Motor neuron (in vitro differentiated cells): Measurements from ENCODE around the gene PCBD2. TPM values are rescaled to one million over a fixed set of nuclear protein-coding genes. Genes with fewer than 3 reads are reported as not detected.
"Not testable (repeated sequence)": the region's sequence is repeated elsewhere in the genome, so short reads cannot be mapped to it uniquely, and the experiment has no call there.

Source experiments
- ATAC-seq, 8 experiments: fragments of 200-7000 bp; cut with Tn5 transposase; replicated peaks in 6 of 8; 2 replicates each; pipeline ENCODE4 v1.8.0; 2021; ENCODE audit warnings: mild to moderate bottlenecking in 8 of 8, moderate library complexity in 8 of 8
- H3K27ac ChIP-seq, 2 donors: fragments of 250-450 bp; sonication (Bioruptor Pico); 2 replicates each; pipeline ENCODE4 v1.9.0; 2021; ENCODE audit warnings: antibody characterized with exemption in 2 of 2, mild to moderate bottlenecking in 2 of 2, moderate library complexity in 1 of 2
- H3K4me1 ChIP-seq, 2 donors: fragments of 250-450 bp; sonication (Bioruptor Pico); replicated peaks in 1 of 2; 2 replicates each; pipeline ENCODE4 v1.6.1; 2021; ENCODE audit warnings: antibody characterized with exemption in 2 of 2, mild to moderate bottlenecking in 2 of 2, moderate library complexity in 1 of 2
- H3K4me3 ChIP-seq, 5 donors: fragments of 250-450 bp; sonication (Bioruptor Pico); 2 replicates each; pipeline ENCODE4 v1.9.0; 2021; ENCODE audit warnings: antibody characterized with exemption in 5 of 5, mild to moderate bottlenecking in 5 of 5, moderate library complexity in 4 of 5
- WGBS, 10 experiments: fragments of 450-650 bp; shearing (Covaris generic); methylation state at CpG; one replicate each; pipeline ENCODE4 v1.0.0; 2022; 5-methylcytosine and 5-hydroxymethylcytosine counted together
- in situ Hi-C, 9 experiments: fragments of 400-800 bp; cut with MboI; loops; one replicate each; pipeline ENCODE4 v1.15.0; 2021; ENCODE audit warnings: low sequenced_read_pairs in 9 of 9, low pct_unique_long_range_greater_than_20kb in 2 of 9; ENCODE audit not compliant: unreplicated experiment in 9 of 9
- total RNA-seq, 8 experiments: library from RNA; unstranded; fragments of 300-600 nt; gene quantifications; 2 replicates each; pipeline versions ENCODE4 v1.2.3 to v1.2.4, GENCODE V29; 2022

Gene PCBD2
- total RNA-seq, 8 experiments from 2014 or later: 5.4 to 13.0 (median 7.8) TPM

- no peak for ATAC-seq
- H3K4me1 ChIP-seq: no peaks in the 10 kb centered on the region
- H3K4me3 ChIP-seq: no peak overlapping the region
- no peak overlapping the region for H3K27ac ChIP-seq
- 83 to 100% (median 91%) methylated on average over 3 to 9 of the region's 14 CpGs; no CpG with 5 or more reads in 3 of the 10 experiments for WGBS, 10 experiments
- in situ Hi-C loops: no loop called here
These were observed 17.3 kb upstream of the PCBD2 start for GRCh38 chr5:134887593-134888159.

- ATAC-seq: no peak
- in situ Hi-C loops: no loop called here
- H3K4me1 ChIP-seq: no peaks in the 10 kb centered on the region
- no peak overlapping the region for H3K27ac ChIP-seq
- H3K4me3 ChIP-seq: no peak overlapping the region
- 87 to 100% (median 98%) methylated on average over 1 to 6 of the region's 8 CpGs for WGBS, 10 experiments
These were observed 15.6 kb upstream of the PCBD2 start for GRCh38 chr5:134889335-134889734.

- Histone ChIP-seq H3K27ac (no peak overlapping the region), H3K4me3 (no peak overlapping the region), H3K4me1 (no peaks in the 10 kb centered on the region)
- in situ Hi-C loops: no loop called here
- ATAC-seq: no peak
- 80 to 100% (median 85%) methylated on average over 1 of the region's 1 CpG; no CpG with 5 or more reads in 6 of the 10 experiments for WGBS, 10 experiments
These were observed 13.5 kb upstream of the PCBD2 start for GRCh38 chr5:134891473-134891872.

DNA sequence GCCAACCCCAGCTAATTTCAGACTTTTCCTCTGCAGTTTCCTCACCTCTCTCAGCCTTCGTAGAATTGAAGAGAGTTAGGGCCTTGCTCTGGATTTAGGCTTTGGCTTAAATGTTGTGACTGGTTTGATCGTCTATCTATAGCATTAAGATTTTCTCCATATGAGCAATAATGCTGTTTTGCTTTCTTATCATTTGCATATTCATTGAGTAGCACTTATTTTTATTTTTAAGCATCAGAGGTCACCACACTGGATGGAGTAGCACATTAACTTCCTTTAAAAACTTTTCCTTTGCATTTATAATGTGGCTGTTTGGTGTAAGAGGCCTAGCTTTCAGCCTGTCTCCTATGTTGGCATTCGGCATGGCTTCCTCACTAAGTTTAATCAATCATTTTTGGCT, 12.6 kb upstream of the PCBD2 start:
- no peak overlapping the region for H3K4me3 ChIP-seq

DNA sequence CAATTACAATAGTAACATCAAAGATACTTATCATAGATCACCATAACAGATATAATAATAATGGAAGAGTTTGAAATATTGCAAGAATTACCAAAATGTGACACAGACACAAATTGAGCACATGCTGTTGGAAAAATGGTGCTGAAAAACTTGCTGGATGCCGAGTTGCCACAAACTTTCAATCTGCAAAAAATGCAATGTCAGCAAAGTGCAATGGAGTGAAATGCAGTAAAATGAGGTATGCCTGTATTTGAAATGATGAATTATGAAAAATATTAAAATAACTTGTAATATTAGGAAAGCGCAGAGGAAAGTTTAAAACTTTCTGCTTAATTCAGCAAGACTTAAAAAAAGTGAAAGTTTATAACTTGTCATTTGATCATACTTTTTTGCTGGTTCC, 12.0 kb upstream of the PCBD2 start:
- in situ Hi-C loops: no loop called here

More for the DNA sequence above, 12.6 kb upstream of the PCBD2 start:
- 67 to 100% (median 87%) methylated on average over 1 to 3 of the region's 3 CpGs; no CpG with 5 or more reads in 3 of the 10 experiments for WGBS, 10 experiments
- H3K27ac ChIP-seq: no peak overlapping the region
- H3K4me1 ChIP-seq: no peaks in the 10 kb centered on the region
- in situ Hi-C loops: no loop called here
- no peak for ATAC-seq

GRCh38 chr5:134893748-134894505, 11.0 kb upstream of the PCBD2 start:
- Histone ChIP-seq H3K4me1 (no peaks in the 10 kb centered on the region), H3K27ac (no peak overlapping the region), H3K4me3 (no peak overlapping the region)
- 87 to 100% (median 93%) methylated on average over 3 to 7 of the region's 7 CpGs for WGBS, 10 experiments
- no peak for ATAC-seq
- in situ Hi-C loops: no loop called here

More for the DNA sequence above, 12.0 kb upstream of the PCBD2 start:
- H3K4me1 ChIP-seq: no peaks in the 10 kb centered on the region
- no peak overlapping the region for H3K27ac ChIP-seq
- ATAC-seq: no peak
- WGBS, 10 experiments: 50 to 100% (median 92%) methylated on average over 1 to 2 of the region's 2 CpGs
- H3K4me3 ChIP-seq: no peak overlapping the region

DNA sequence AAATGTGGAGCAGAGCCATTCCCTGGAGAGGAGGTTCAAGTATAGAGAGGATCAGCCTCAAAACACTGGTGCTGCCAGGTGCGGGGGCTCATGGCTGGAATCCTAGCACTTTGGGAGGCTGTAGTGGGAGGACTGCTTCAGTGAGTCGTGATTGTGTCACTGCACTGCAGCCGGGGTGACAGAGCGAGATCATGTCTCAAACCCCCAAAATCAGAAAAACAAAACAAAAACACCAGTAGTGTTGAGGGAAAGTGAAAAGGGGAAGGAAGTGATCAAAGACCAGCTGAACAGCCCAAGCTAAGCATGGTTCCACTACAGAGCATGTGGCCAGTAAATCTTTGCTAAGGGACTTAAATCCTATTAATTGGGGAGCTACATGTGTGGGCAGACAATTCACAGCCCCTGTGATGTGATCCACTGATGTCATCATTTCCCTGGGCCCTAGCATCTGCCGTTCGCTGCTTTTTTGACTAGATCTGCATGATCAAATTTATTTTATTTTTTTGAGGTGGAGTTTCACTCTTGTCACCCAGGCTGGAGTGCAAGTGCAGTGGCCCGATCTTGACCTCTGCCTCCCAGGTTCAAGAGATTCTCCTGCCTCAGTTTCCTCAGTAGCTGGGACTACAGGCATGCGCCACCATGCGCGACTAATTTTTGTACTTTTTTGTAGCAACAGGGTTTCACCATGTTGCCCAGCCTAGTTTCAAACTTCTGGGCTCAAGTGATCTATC, 2.7 kb upstream of the PCBD2 start:
- H3K4me3 ChIP-seq: no peak overlapping the region
- WGBS, 10 experiments: 63 to 100% (median 95%) methylated on average over 1 to 6 of the region's 10 CpGs
- peaks cover 0 to 3% of the 10 kb centered on the region in 2 donors for H3K4me1 ChIP-seq
- in situ Hi-C loops: no loop called here
- ATAC-seq: no peak
- no peak overlapping the region for H3K27ac ChIP-seq

- H3K27ac ChIP-seq: peak overlapping the region; percentile 90 to 95
These were observed 490 bp downstream of the PCBD2 start for GRCh38 chr5:134905246-134905996.

GRCh38 chr5:134906811-134907210, 1.9 kb downstream of the PCBD2 start:
- in situ Hi-C loops: no loop called here
- no peak for ATAC-seq
- Histone ChIP-seq H3K4me3 (no peak overlapping the region), H3K27ac (no peak overlapping the region), H3K4me1 (peaks cover 0 to 3% of the 10 kb centered on the region in 2 donors)
- WGBS, 10 experiments: 100% methylated on average over 1 of the region's 1 CpG; no CpG with 5 or more reads in 8 of the 10 experiments

More at GRCh38 chr5:134905246-134905996, 490 bp downstream of the PCBD2 start:
- peak overlapping the region; percentile 52 to 81 (median 65) for H3K4me3 ChIP-seq
- H3K4me1 ChIP-seq: peaks cover 0 to 3% of the 10 kb centered on the region in 2 donors
- in situ Hi-C loops: no loop called here
- 0 to 2% (median 0%) methylated on average over 2 to 21 of the region's 54 CpGs; no CpG with 5 or more reads in 1 of the 10 experiments for WGBS, 10 experiments
- ATAC-seq: peak in 5 of 8 experiments; percentile 0 to 39 (median 17)

DNA sequence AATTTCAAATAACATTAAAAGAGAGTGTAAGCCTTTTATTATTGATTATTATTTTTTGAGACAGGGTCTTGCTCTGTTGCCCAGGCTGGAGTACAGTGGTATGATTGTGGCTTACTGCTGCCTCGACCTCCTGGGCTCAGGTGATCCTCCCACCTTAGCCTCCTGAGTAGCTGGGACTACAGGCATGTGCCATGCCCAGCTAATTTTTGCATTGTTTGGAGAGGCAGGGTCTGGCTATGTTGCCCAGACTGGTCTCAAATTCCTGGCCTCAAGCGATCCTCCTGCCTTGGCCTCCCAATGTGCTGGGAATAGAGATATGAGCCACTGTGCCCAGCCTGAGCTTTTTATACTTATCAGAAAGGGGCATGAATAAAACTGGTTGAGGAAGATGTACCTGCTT, 5.8 kb downstream of the PCBD2 start:
- in situ Hi-C loops, ATAC-seq, H3K27ac ChIP-seq, H3K4me3 ChIP-seq, H3K4me1 ChIP-seq: not testable (repeated sequence)
- WGBS, 10 experiments: 43 to 100% (median 100%) methylated on average over 1 to 2 of the region's 2 CpGs; no CpG with 5 or more reads in 4 of the 10 experiments

GRCh38 chr5:134911285-134912206, 6.6 kb downstream of the PCBD2 start:
- H3K27ac ChIP-seq: no peak overlapping the region
- in situ Hi-C loops: no loop called here
- 26 to 100% (median 100%) methylated on average over 1 to 6 of the region's 8 CpGs; no CpG with 5 or more reads in 1 of the 10 experiments for WGBS, 10 experiments

GRCh38 chr5:134913254-134913653, 8.3 kb downstream of the PCBD2 start:
- ATAC-seq: no peak
- in situ Hi-C loops: no loop called here
- Histone ChIP-seq H3K4me1 (no peaks in the 10 kb centered on the region), H3K27ac (no peak overlapping the region), H3K4me3 (no peak overlapping the region)
- 86 to 100% methylated on average over 2 to 3 of the region's 3 CpGs; no CpG with 5 or more reads in 8 of the 10 experiments for WGBS, 10 experiments

More at GRCh38 chr5:134911285-134912206, 6.6 kb downstream of the PCBD2 start:
- Histone ChIP-seq H3K4me1 (no peaks in the 10 kb centered on the region), H3K4me3 (no peak overlapping the region)
- ATAC-seq: peak in 3 of 8 experiments; percentile 84 to 89 (median 87)
